Thyroid gland (tissue), 4 donors: Measurements from ENCODE around the gene MIER3. TPM values are rescaled to one million over a fixed set of nuclear protein-coding genes. Genes with fewer than 3 reads are reported as not detected.

Experiments
- DNase-seq, 2 donors: peaks; one replicate each; pipeline ENCODE4 v3.0.0-alpha.2; 2019
- H3K27ac ChIP-seq, 3 donors: fragments of 200-600 bp; sonication (generic); 1 replicate in 2 of 3; 2 replicates in 1 of 3; pipeline ENCODE4 v1.5.1; 2016 to 2019; ENCODE audit warnings: mild to moderate bottlenecking in 1 of 3, moderate library complexity in 1 of 3
- H3K27me3 ChIP-seq: fragments of 200-600 bp; sonication (generic); one replicate; pipeline ENCODE4 v1.5.1; 2019
- H3K36me3 ChIP-seq, 2 donors: fragments of 200-600 bp; sonication (generic); one replicate each; pipeline ENCODE4 v1.5.1; 2016 to 2019
- H3K4me1 ChIP-seq, 2 donors: fragments of 200-600 bp; sonication (generic); one replicate each; pipeline ENCODE4 v1.5.1; 2017 to 2019
- H3K4me3 ChIP-seq, 3 donors: fragments of 200-600 bp; sonication (generic); replicated peaks in 1 of 3; 1 replicate in 2 of 3; 2 replicates in 1 of 3; pipeline ENCODE4 v1.5.1; 2016; ENCODE audit warnings: mild to moderate bottlenecking in 1 of 3
- H3K9me3 ChIP-seq: fragments of 200-600 bp; sonication (generic); one replicate; pipeline ENCODE4 v1.5.1; 2017
- CTCF ChIP-seq, 6 experiments: fragments of 200-600 bp in 3 of 6; fragments of 450-650 bp in 3 of 6; sonication (generic) in 3 of 6; IDR thresholded peaks; one replicate each; pipeline ENCODE4 v1.5.1; 2016 to 2019; ENCODE audit warnings: antibody characterized with exemption in 6 of 6, mild to moderate bottlenecking in 2 of 6, inconsistent platforms in 1 of 6, moderate library complexity in 1 of 6
- POLR2A ChIP-seq, 2 donors: fragments of 450-650 bp; IDR thresholded peaks; one replicate each; pipeline ENCODE4 v1.6.1; 2017; ENCODE audit warnings: antibody characterized with exemption in 2 of 2, mild to moderate bottlenecking in 2 of 2, moderate library complexity in 1 of 2
- WGBS, 2 donors: methylation state at CpG; one replicate each; pipeline ENCODE4 v1.1.5; 2017; 5-methylcytosine and 5-hydroxymethylcytosine counted together
- intact Hi-C: fragments of 100-400 bp; cut with DNase I; formaldehyde crosslinking; loops from one replicate; pipeline ENCODE4 v1.15.1; 2023
- total RNA-seq, 4 donors: library from RNA; depleted of rRNA; stranded (reverse); fragments of >200 nt; gene quantifications; one replicate each; pipeline ENCODE4 v1.2.3, GENCODE V29; 2016

The MIER3 gene
- total RNA-seq, 4 donors from 2014 or later, result 24.7 to 54.9 (median 29.7) TPM

GRCh38 chr5:56917534-56917933 lies 34.4 kb downstream of the MIER3 start:
- Histone ChIP-seq H3K27me3 (no peaks in the 10 kb centered on the region), H3K36me3 (peaks cover 7 to 9% of the 10 kb centered on the region in 2 donors), H3K4me3 (no peak overlapping the region), H3K27ac (no peak overlapping the region), H3K9me3 (no peaks in the 10 kb centered on the region), H3K4me1 (no peaks in the 10 kb centered on the region)
- no peak for TF ChIP-seq CTCF (IDR thresholded peaks at IDR 0.05)
- TF ChIP-seq POLR2A (IDR thresholded peaks at IDR 0.05), result no peak
- 58 to 64% methylated on average over 2 of the region's 2 CpGs for WGBS, 2 donors
- intact Hi-C loops, result loop anchor here (5.0 kb wide), 1 partner anchor 35 kb away; the partner anchor contains the start of gene MIER3
- peak in 1 of 2 donors; percentile 22 for DNase-seq

- no peak for DNase-seq
- no peaks in the 10 kb centered on the region for H3K36me3 ChIP-seq
- TF ChIP-seq POLR2A (IDR thresholded peaks at IDR 0.05), result no peak
- H3K27ac ChIP-seq, result no peak overlapping the region
- H3K4me3 ChIP-seq, result no peak overlapping the region
- no peaks in the 10 kb centered on the region for H3K9me3 ChIP-seq
- 94 to 96% methylated on average over 2 of the region's 2 CpGs for WGBS, 2 donors
- no peaks in the 10 kb centered on the region for H3K27me3 ChIP-seq
- intact Hi-C loops, result loop anchor here (5.0 kb wide), 1 partner anchor 38 kb away; the partner anchor contains the start of gene MIER3
- peaks cover 0 to 4% of the 10 kb centered on the region in 2 donors for H3K4me1 ChIP-seq
Observed at GRCh38 chr5:56914678-56915077, 37.2 kb downstream of the MIER3 start.

GRCh38 chr5:56913766-56914165 lies 38.2 kb downstream of the MIER3 start:
- TF ChIP-seq POLR2A (IDR thresholded peaks at IDR 0.05) (no peak), CTCF (IDR thresholded peaks at IDR 0.05) (no peak)
- H3K27ac ChIP-seq, result no peak overlapping the region
- no peaks in the 10 kb centered on the region for H3K27me3 ChIP-seq
- no peak for DNase-seq
- H3K9me3 ChIP-seq, result no peaks in the 10 kb centered on the region
- H3K36me3 ChIP-seq, result no peaks in the 10 kb centered on the region
- H3K4me1 ChIP-seq, result peaks cover 0 to 4% of the 10 kb centered on the region in 2 donors
- intact Hi-C loops, result no loop called here
- no peak overlapping the region for H3K4me3 ChIP-seq
- WGBS, 2 donors, result 94 to 96% methylated on average over 3 of the region's 3 CpGs

- Histone ChIP-seq H3K36me3 (no peaks in the 10 kb centered on the region), H3K4me1 (peaks cover 0 to 4% of the 10 kb centered on the region in 2 donors), H3K27ac (peak overlapping the region; percentile 52 to 96 (median 89)), H3K27me3 (no peaks in the 10 kb centered on the region), H3K4me3 (peak overlapping the region; percentile 27 to 63 (median 54)), H3K9me3 (no peaks in the 10 kb centered on the region)
- peak; percentile 49 to 50 for DNase-seq
- TF ChIP-seq CTCF (IDR thresholded peaks at IDR 0.05), result no peak
- intact Hi-C loops, result no loop called here
- WGBS, 2 donors, result 3 to 4% methylated on average over 29 of the region's 29 CpGs
Observed at GRCh38 chr5:56910210-56910965, 41.5 kb downstream of the MIER3 start.

- intact Hi-C loops, result loop anchor here (10.0 kb wide), 2 partner anchors 265 to 315 kb away; partner anchors contain the start of gene GPBP1
- no peaks in the 10 kb centered on the region for H3K36me3 ChIP-seq
- peak within 1 kb of the TSS; percentile 89 to 96 (median 94) for H3K27ac ChIP-seq
- no peaks in the 10 kb centered on the region for H3K9me3 ChIP-seq
- WGBS, 2 donors, result 0 to 1% methylated on average over 24 to 38 of the region's 84 CpGs
- peak; percentile 99 to 100 for DNase-seq
- peaks cover 0 to 4% of the 10 kb centered on the region in 2 donors for H3K4me1 ChIP-seq
- no peaks in the 10 kb centered on the region for H3K27me3 ChIP-seq
- TF ChIP-seq POLR2A (IDR thresholded peaks at IDR 0.05) (peak in 1 of 2 donors; percentile 84), CTCF (IDR thresholded peaks at IDR 0.05) (no peak)
- H3K4me3 ChIP-seq, result peak within 1 kb of the TSS; percentile 54 to 63 (median 58)
Observed at GRCh38 chr5:56909294-56910209, 42.4 kb downstream of the MIER3 start, which contains the start of gene SETD9. Gene SETD9, plus strand, starts transcription at chr5:56909596. Its CDS starts 50 bp downstream, at chr5:56909646.
